ENCODE data around the gene SRPK3. TPM values are rescaled to one million over a fixed set of nuclear protein-coding genes. Genes with fewer than 3 reads are reported as not detected.

SRPK3 gene
- total RNA-seq, 1 donor, result 0.54 TPM

- no peak for TF ChIP-seq CTCF (IDR thresholded peaks at IDR 0.05; ENCODE audit: insufficient read depth, low read length)
- DNase-seq (ENCODE audit: low read depth), result no peak
- no peak overlapping the region for H3K4me3 ChIP-seq (ENCODE audit: low read depth, low read length)
Observed at GRCh38 chrX:153828723-153829548, 48.1 kb downstream of the SRPK3 start.

GRCh38 chrX:153829549-153829798, 48.6 kb downstream of the SRPK3 start:
- H3K4me3 ChIP-seq (ENCODE audit: low read depth, low read length), result no peak overlapping the region
- DNase-seq (ENCODE audit: low read depth), result no peak
- no peak for TF ChIP-seq CTCF (IDR thresholded peaks at IDR 0.05; ENCODE audit: insufficient read depth, low read length)

GRCh38 chrX:153829799-153830639, 49.2 kb downstream of the SRPK3 start, which contains the start of gene PDZD4:
Gene PDZD4 (minus strand): TSS chrX:153830544. CDS start chrX:153830298, 246 bp downstream.
- no peak for TF ChIP-seq CTCF (IDR thresholded peaks at IDR 0.05; ENCODE audit: insufficient read depth, low read length)
- H3K4me3 ChIP-seq (ENCODE audit: low read depth, low read length), result no peak within 1 kb of the TSS
- no peak for DNase-seq (ENCODE audit: low read depth)

GRCh38 chrX:153830640-153831428, 50.0 kb downstream of the SRPK3 start:
- H3K4me3 ChIP-seq (ENCODE audit: low read depth, low read length), result no peak overlapping the region
- no peak for TF ChIP-seq CTCF (IDR thresholded peaks at IDR 0.05; ENCODE audit: insufficient read depth, low read length)
- DNase-seq (ENCODE audit: low read depth), result no peak

GRCh38 chrX:153831429-153832150, 50.7 kb downstream of the SRPK3 start:
- no peak for TF ChIP-seq CTCF (IDR thresholded peaks at IDR 0.05; ENCODE audit: insufficient read depth, low read length)
- H3K4me3 ChIP-seq (ENCODE audit: low read depth, low read length), result no peak overlapping the region
- no peak for DNase-seq (ENCODE audit: low read depth)

GRCh38 chrX:153832728-153833127, 51.9 kb downstream of the SRPK3 start:
- TF ChIP-seq CTCF (IDR thresholded peaks at IDR 0.05; ENCODE audit: insufficient read depth, low read length), result no peak
- no peak overlapping the region for H3K4me3 ChIP-seq (ENCODE audit: low read depth, low read length)
- no peak for DNase-seq (ENCODE audit: low read depth)
